COR-L47 (cell line): ENCODE data around the gene KCNQ2.

Experiments used
- DNase-seq: peaks from one replicate; lab custom pipeline; 2025; lab: John Stamatoyannopoulos, UW

Gene KCNQ2

GRCh38 chr20:63403403-63404105, 68.9 kb downstream of the KCNQ2 start:
- DNase-seq = no peak

- DNase-seq = peak; percentile 33
Observed at GRCh38 chr20:63402860-63403220, 69.6 kb downstream of the KCNQ2 start.

DNA sequence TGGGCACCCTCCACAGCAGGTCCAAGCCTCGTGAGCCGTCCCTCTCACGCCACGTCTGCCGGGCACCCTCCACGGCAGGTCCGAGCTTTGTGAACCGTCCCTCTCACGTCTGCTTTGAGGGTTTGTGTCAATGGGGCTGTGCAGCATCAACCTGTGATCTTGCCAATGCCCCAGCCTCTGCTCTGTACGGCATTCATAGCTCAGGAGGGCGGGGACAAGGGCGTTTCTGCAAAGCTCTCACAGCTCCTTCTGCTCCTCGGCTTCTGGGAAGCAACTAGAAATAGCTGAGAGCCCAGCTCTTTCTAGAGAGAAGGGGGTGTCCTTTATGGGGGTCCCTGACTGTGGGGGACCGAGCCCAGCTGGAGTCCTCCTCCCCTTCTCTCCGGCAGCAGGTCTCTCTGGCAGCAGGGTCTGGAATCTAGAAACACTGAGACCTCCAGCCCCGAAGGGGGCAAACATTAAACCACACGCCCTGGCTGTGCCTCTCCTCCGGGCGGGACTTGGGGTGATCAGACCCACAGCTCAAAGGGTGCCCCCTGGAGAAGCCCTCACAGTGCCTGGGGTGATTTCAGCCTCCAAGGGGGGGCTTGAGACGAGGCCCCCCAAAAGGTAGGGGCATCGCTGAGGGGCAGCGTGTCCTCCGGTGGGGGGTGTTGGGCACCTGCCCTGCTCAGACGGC, 70.1 kb downstream of the KCNQ2 start:
- DNase-seq = no peak

DNA sequence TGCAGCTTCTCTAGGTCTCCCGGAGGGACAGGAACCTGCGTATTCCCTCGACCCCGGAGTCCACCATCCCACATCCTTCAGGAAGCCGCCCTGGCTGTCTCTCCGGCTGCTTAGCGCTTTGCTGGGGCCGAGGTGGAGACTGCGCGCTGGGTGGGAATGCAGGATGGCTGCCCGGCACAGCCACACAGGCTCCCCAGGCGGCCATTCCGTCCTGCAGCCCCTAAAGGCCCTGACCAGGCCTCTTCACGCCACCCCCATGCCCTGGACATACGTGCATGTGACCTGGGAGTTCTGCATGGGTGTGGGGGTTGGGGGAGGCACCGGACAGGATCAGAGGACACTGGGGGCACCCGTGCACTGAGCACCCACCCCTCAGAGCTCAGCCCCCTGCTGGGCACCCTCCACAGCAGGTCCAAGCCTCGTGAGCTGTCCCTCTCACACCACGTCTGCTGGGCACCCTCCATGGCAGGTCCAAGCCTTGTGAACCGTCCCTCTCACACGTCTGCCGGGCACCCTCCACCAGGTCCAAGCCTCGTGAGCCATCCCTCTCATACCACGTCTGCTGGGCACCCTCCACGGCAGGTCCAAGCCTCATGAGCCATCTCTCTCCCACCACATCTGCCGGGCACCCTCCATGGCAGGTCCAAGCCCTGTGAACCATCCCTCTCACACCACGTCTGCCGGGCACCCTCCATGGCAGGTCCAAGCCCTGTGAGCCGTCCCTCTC, 70.9 kb downstream of the KCNQ2 start:
- DNase-seq = no peak

- no peak for DNase-seq
Observed at GRCh38 chr20:63400486-63401210, 71.8 kb downstream of the KCNQ2 start.

- no peak for DNase-seq
Observed at GRCh38 chr20:63399596-63400375, 72.7 kb downstream of the KCNQ2 start.

DNA sequence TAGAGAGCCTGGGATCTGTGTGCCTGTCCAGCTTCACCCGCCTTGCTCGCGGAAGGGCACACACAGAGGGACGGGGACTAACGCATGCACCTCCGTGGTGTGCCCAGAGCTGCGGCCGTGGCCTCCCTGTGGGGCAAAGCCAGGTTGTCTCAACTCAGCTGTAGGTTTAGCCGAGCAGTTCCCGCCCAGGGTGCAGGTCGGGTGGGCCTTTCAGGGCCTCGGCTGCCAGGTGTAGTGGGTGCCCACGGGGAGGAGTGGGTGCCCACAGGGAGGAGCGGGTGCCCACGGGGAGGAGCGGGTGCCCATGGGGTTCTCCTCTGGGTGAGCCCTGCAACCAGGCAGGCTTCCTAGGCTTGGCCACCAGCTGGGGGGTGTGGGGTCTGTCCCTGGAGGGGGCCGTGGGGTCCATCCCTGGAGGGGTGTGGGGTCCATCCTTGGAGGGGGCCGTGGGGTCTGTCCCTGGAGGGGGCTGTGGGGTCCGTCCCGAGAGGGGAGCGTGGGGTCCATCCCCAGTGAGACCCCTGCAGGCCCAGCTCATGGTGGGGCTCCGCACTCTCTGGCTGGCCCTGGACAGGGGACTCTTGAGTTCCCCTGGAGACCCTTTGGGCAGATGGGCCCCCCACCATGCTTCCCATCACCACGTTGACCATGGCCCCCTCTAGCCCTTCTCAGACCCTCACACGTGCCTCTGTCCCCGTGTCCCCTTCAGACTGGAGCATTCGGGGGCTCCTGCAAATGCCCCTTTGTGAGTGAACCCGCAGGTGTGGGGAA, 73.5 kb downstream of the KCNQ2 start:
- no peak for DNase-seq

- no peak for DNase-seq
Observed at GRCh38 chr20:63397946-63398450, 74.5 kb downstream of the KCNQ2 start.

- no peak for DNase-seq
Observed at GRCh38 chr20:63397155-63397843, 75.2 kb downstream of the KCNQ2 start.

GRCh38 chr20:63396300-63396699, 76.2 kb downstream of the KCNQ2 start:
- DNase-seq = no peak

DNA sequence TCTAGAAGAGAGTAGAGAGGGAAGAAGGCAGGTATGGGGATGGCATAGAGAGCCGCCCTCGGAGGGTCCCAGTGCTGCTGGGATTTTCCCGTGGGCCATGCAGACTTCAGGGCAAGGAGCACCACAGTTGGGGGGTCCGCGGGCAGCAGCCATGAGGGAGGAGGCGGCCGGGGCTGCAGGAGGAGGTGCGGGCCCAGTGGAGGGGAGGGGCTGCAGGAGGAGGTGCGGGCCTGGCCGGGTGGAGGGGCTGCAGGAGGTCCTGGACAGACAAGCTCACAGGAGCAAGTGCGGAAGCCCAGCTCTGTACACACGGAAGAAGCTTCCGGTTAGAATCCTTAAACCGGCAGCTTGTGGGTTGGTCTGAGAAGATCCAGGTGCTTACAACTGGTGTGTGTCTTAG, 76.7 kb downstream of the KCNQ2 start:
- no peak for DNase-seq

- no peak for DNase-seq
Observed at GRCh38 chr20:63394920-63395455, 77.5 kb downstream of the KCNQ2 start.

- DNase-seq = no peak
Observed at GRCh38 chr20:63394069-63394919, 78.2 kb downstream of the KCNQ2 start.

DNA sequence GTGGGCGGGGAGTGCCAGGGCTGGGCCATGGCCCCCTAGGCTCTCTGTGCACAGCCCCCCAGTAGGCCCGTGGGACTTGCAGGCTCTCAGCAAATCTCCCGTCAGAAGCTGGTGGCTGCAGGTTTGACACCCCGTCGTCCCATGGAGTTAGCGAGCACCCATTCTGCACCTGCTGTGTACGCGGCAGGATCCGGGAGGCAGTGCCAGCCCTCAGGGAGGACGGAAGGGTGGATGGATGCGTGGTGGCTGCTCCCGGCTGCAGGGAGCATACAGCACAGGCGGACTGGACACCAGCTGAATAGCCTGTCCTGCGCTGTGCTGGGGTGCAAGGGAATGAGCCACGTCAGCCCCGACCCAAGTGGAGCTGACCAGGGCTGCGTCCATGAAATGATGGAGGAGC, 78.9 kb downstream of the KCNQ2 start:
- no peak for DNase-seq

DNA sequence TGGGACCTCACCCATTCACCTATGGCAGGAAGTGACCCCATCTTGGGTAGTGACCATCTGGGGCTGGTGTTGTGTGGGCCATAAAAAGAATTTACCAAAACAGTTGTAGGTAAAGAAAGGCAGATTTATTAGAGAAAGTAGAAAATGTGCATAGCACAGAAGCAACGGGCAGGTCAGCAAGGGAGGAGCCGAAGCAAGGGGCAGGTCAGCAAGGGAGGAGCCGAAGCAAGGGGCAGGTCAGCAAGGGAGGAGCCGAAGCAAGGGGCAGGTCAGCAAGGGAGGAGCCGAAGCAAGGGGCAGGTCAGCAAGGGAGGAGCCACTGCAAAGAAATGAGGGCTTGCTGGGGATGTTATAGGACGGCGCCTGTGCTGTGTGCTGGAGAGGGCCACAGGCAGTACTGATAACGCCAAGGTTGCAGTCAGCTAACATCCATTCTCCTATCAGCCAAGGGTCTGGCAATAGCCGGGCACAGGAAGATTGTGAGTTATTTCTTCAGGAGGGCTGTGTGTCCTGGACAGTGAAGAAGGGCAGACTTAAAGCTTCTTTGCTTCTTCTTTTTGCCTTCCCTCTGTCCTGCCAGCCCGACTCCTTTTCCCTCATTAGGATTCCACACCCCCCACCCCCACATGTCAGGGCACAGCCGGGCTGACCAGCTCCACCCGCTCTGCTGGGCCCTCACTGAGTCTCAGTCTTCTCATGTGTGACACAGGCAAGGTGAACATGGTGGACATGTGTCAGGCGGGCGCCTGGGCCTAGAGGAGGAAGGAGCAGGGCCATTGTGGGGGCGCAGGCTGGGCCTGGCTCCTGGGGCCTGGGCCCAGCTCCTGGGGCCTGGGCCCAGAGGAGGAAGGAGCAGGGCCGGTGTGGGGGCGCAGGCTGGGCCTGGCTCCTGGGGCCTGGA, 79.7 kb downstream of the KCNQ2 start:
- no peak for DNase-seq

DNA sequence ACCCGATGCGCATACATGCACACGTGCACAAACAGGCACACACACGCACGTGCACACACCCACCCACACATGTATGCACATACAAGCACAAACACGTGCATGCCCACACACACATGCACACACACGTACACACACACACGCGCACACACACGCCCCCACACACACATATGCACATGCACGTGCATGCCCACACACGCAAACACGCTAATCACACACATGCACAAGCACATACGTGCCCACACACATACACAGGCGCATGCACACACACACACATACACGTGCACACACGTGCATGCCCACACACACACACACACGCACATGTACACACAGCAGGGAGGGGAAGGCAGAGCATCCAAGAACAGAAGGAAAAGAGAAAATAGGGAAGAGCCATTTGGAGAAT, 84.5 kb downstream of the KCNQ2 start:
- no peak for DNase-seq

GRCh38 chr20:63387393-63387792, 85.1 kb downstream of the KCNQ2 start:
- no peak for DNase-seq

- no peak for DNase-seq
Observed at GRCh38 chr20:63386491-63386890, 86.0 kb downstream of the KCNQ2 start.
